GM12801 (cell line): ENCODE measurements around the gene ARFIP1.

Experiments
- TF ChIP-seq, protein P1 (sequence below): IDR thresholded peaks from one replicate; pipeline ENCODE4 v1.5.1; 2011; ENCODE audit warnings: control low read depth; ENCODE audit not compliant: insufficient read length; ENCODE audit errors: extremely low read depth

The ARFIP1 gene

GRCh38 chr4:152937336-152938236, 157.8 kb downstream of the ARFIP1 start:
- TF ChIP-seq, protein P1, sequence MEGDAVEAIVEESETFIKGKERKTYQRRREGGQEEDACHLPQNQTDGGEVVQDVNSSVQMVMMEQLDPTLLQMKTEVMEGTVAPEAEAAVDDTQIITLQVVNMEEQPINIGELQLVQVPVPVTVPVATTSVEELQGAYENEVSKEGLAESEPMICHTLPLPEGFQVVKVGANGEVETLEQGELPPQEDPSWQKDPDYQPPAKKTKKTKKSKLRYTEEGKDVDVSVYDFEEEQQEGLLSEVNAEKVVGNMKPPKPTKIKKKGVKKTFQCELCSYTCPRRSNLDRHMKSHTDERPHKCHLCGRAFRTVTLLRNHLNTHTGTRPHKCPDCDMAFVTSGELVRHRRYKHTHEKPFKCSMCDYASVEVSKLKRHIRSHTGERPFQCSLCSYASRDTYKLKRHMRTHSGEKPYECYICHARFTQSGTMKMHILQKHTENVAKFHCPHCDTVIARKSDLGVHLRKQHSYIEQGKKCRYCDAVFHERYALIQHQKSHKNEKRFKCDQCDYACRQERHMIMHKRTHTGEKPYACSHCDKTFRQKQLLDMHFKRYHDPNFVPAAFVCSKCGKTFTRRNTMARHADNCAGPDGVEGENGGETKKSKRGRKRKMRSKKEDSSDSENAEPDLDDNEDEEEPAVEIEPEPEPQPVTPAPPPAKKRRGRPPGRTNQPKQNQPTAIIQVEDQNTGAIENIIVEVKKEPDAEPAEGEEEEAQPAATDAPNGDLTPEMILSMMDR = no peak

DNA sequence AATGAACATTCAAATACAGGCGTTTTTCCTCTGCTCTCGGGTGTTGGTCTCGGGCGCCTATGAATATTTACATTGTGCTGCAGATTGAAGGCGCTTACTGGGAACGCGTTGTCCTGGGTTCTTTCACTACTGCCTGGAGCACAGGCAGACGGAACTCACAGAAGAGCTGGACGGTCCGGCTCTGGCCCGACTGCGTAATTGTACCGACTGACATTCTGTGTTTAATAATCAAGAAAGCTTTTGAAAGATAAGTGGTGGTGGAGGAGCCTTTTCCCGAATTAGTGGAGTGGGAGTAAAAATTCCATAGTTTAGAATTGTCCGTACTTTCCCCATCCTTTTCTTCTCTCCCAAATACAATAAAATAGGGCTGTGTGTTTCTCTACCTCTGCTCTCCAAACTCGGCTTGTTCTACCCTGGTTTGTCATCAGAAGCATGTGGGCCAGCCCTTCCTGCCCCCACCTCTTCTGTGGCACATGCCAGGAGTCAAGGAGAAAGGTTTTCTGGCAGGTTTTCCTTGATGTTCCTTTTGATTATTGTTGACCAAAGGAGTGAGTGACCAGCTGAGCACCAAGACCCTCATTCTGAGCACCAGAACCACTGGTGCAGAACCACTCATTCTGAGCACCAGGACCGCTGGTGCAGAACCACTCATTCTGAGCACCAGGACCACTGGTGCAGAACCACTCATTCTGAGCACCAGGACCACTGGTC, 158.6 kb downstream of the ARFIP1 start:
- TF ChIP-seq, protein P1 = no peak

DNA sequence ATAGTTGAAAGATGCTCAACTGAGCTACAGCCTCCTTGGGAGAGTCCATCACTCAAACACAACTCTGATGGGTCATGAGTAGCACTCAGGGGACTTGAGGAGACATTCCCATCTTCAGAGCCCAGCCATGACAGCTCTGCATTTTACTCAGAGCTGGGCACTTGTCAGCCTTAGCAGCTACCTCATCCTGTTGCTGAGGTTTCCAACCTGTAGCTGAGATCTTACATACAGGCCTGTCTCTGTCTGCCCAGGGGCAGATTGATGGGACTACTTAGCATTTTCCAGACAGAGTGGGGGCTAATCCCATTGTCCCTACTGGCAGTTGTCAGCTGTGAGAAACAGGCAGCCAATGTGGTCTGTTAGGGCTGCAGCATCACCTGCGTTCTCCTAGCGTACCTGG, 159.9 kb downstream of the ARFIP1 start:
- TF ChIP-seq, protein P1 = no peak

- TF ChIP-seq, protein P1 = no peak
These were observed 160.7 kb downstream of the ARFIP1 start for GRCh38 chr4:152940461-152940860.

GRCh38 chr4:152941411-152941810, 161.7 kb downstream of the ARFIP1 start:
- TF ChIP-seq, protein P1 = no peak

DNA sequence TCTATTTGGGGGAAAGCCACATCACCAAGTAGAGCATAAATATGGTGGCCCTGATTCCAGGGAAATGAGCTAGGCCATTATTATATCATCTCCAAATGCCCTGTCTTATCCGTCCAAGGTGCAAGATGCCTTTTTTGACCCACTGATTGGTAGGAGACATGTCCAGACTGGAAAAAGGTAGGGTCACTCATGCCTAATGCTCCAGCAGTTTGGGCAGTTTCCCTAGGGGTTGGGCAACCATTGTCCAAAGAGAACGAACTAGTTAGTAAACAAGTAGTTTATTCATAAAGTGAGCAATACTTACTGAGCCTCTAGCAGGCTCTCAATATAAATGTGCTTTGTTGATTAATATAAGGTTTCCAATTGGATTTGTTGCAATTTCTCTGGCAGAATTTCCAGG, 162.6 kb downstream of the ARFIP1 start:
- TF ChIP-seq, protein P1 = no peak

GRCh38 chr4:152943672-152944071, 163.9 kb downstream of the ARFIP1 start:
- TF ChIP-seq, protein P1 = no peak
